HepG2 (cell line): ENCODE measurements around the gene SRSF3. TPM values are rescaled to one million over a fixed set of nuclear protein-coding genes. Genes with fewer than 3 reads are reported as not detected.

Experiments used
- ATAC-seq: fragments of 200-7000 bp; cut with Tn5 transposase; 3 replicates; pipeline ENCODE4 v1.9.1; 2020; ENCODE audit warnings: mild to moderate bottlenecking, moderate library complexity
- BruUV-seq: library from RNA; stranded (reverse); fragments of 400-500 nt; replicated peaks from 2 replicates; lab custom pipeline; 2021; lab: Mats Ljungman, UMichigan
- CTCF ChIA-PET: fragments of 300-600 bp; formaldehyde crosslinking; extraction: SDS; loops from one replicate; lab custom pipeline; 2021; ENCODE audit warnings: low total read pairs, inconsistent platforms, low intra/inter-chr PET ratio; lab: Yijun Ruan, JAX
- POLR2A ChIA-PET: fragments of 350-600 bp; sonication (Branson Sonifier 250); formaldehyde crosslinking; loops from one replicate; lab custom pipeline; 2020; ENCODE audit warnings: antibody characterized with exemption, inconsistent platforms; lab: Yijun Ruan, JAX
- DNase-seq: peaks from one replicate; pipeline ENCODE4 v3.0.0-alpha.2; 2015; ENCODE audit warnings: low spot score
- FAIRE-seq: peaks from 3 replicates; lab custom pipeline; 2011; peaks lifted over from hg19 to GRCh38; lab: Jason Lieb, UNC
- H2AFZ ChIP-seq: one replicate; pipeline ENCODE4 v1.6.1; 2011; ENCODE audit warnings: low read length, inconsistent platforms
- H3K27ac ChIP-seq: fragments of 300-600 bp; 3 replicates; pipeline ENCODE4 v1.8.0; 2011; ENCODE audit warnings: mixed run types, mild to moderate bottlenecking, mixed read lengths, low read length, inconsistent platforms; ENCODE audit not compliant: insufficient read depth; ENCODE audit errors: extremely low read length
- H3K27me3 ChIP-seq, 2 experiments: fragments of 200-600 bp in 1 of 2; 2 replicates in 1 of 2; 3 replicates in 1 of 2; pipeline versions ENCODE4 v1.6.0 to v1.8.0; 2011; ENCODE audit warnings: low read length in 2 of 2, mild to moderate bottlenecking in 2 of 2, moderate library complexity in 2 of 2, inconsistent platforms in 1 of 2; ENCODE audit not compliant: insufficient read depth in 2 of 2, control insufficient read depth in 1 of 2
- H3K36me3 ChIP-seq, 2 experiments: fragments of 200-600 bp in 1 of 2; replicated peaks in 1 of 2; 2 replicates in 1 of 2; 3 replicates in 1 of 2; pipeline versions ENCODE4 v1.5.1 to v1.8.0; 2011; ENCODE audit warnings: low read length in 2 of 2, inconsistent platforms in 1 of 2; ENCODE audit not compliant: insufficient read depth in 2 of 2, control insufficient read depth in 1 of 2
- H3K4me1 ChIP-seq: 2 replicates; pipeline ENCODE4 v1.5.1; 2012; ENCODE audit warnings: low read length, inconsistent platforms; ENCODE audit not compliant: insufficient read depth
- H3K4me2 ChIP-seq: 2 replicates; pipeline ENCODE4 v1.6.0; 2011; ENCODE audit warnings: low read depth, low read length, inconsistent platforms
- H3K4me3 ChIP-seq, 3 experiments: fragments of 200-600 bp in 1 of 3; sonication (generic), shearing (Covaris generic) in 1 of 3; replicated peaks in 1 of 3; 2 replicates each; pipeline ENCODE4 v1.5.1; 2011 to 2016; ENCODE audit warnings: low read length in 3 of 3, inconsistent platforms in 2 of 3, low read depth in 2 of 3, mild to moderate bottlenecking in 2 of 3, control low read depth in 1 of 3, mixed read lengths in 1 of 3; ENCODE audit not compliant: insufficient read depth in 1 of 3
- H3K79me2 ChIP-seq: one replicate; pipeline ENCODE4 v1.6.1; 2011; ENCODE audit warnings: low read length, inconsistent platforms; ENCODE audit not compliant: insufficient read depth
- H3K9ac ChIP-seq: 2 replicates; pipeline ENCODE4 v1.6.0; 2011; ENCODE audit warnings: mild to moderate bottlenecking, low read depth, low read length, inconsistent platforms; ENCODE audit not compliant: insufficient read depth
- H3K9me3 ChIP-seq: 2 replicates; pipeline ENCODE4 v1.5.1; 2012; ENCODE audit warnings: mild to moderate bottlenecking, low read length
- H4K20me1 ChIP-seq: 2 replicates; pipeline ENCODE4 v1.6.0; 2011; ENCODE audit warnings: inconsistent platforms, mild to moderate bottlenecking, low read length, moderate library complexity; ENCODE audit not compliant: insufficient read depth
- CBX5 ChIP-seq: sonication (generic); formaldehyde crosslinking; IDR thresholded peaks from 2 replicates; pipeline ENCODE4 v1.4.0; 2020; ENCODE audit warnings: missing genetic modification reagents, borderline replicate concordance
- GFI1 ChIP-seq: sonication (generic); formaldehyde crosslinking; IDR thresholded peaks from 2 replicates; pipeline ENCODE4 v1.5.0; 2020; ENCODE audit warnings: missing genetic modification reagents, mild to moderate bottlenecking, borderline replicate concordance
- NFIB ChIP-seq: sonication (generic); formaldehyde crosslinking; IDR thresholded peaks from 2 replicates; pipeline ENCODE4 v1.9.0; 2021; ENCODE audit warnings: missing genetic modification reagents, mild to moderate bottlenecking, borderline replicate concordance
- PAF1 ChIP-seq: IDR thresholded peaks from 2 replicates; pipeline ENCODE4 v1.6.1; 2016; ENCODE audit warnings: missing genetic modification reagents, missing compliant biosample characterization
- SRSF9 ChIP-seq: fragments of 200-400 bp; formaldehyde crosslinking; IDR thresholded peaks from 2 replicates; pipeline ENCODE4 v1.6.1; 2018; ENCODE audit warnings: borderline replicate concordance, mild to moderate bottlenecking, low read depth, low read length; ENCODE audit not compliant: insufficient read depth, poor library complexity, severe bottlenecking
- ZFY ChIP-seq: sonication (generic); formaldehyde crosslinking; IDR thresholded peaks from 2 replicates; pipeline ENCODE4 v1.4.0; 2020; ENCODE audit warnings: missing genetic modification reagents
- ZNF234 ChIP-seq: sonication (generic); formaldehyde crosslinking; conservative IDR thresholded peaks from 2 replicates; pipeline ENCODE4 v1.5.1; 2020; ENCODE audit warnings: mild to moderate bottlenecking, missing genetic modification reagents
- ZNF629 ChIP-seq: sonication (generic); formaldehyde crosslinking; conservative IDR thresholded peaks from 2 replicates; pipeline ENCODE4 v1.5.0; 2020; ENCODE audit warnings: missing genetic modification reagents
- WGBS: methylation state at CpG from one replicate; pipeline ENCODE4 v1.1.6; 2017; ENCODE audit warnings: low lambda C conversion rate; 5-methylcytosine and 5-hydroxymethylcytosine counted together
- in situ Hi-C: cut with HindIII; loops from 2 replicates; pipeline ENCODE4 v1.10.0; 2017; ENCODE audit warnings: low pct_unique_long_range_greater_than_20kb; ENCODE audit not compliant: extremely low pct_ligation_motif_present
- intact Hi-C: fragments of 100-400 bp; cut with micrococcal nuclease; formaldehyde crosslinking; loops from one replicate; pipeline ENCODE4 v1.10.0; 2022; ENCODE audit not compliant: unreplicated experiment
- polyA plus RNA-seq, 8 experiments: library from polyadenylated mRNA; depleted of rRNA in 3 of 8; stranded (reverse) in 7 of 8; unstranded in 1 of 8; fragments of >200 nt; fragmentation: Illumina TruSeq in 4 of 8; extraction: Trizol in 4 of 8; gene quantifications; 2 replicates each; pipeline versions ENCODE4 v1.2.1 to v1.2.3, GENCODE V29; 2011 to 2016; ENCODE audit warnings: low read depth in 4 of 8, missing spikeins in 1 of 8, mixed read lengths in 1 of 8; ENCODE audit not compliant: insufficient read depth in 1 of 8
- total RNA-seq, 5 experiments: library from RNA; depleted of rRNA; stranded (reverse); fragments of >200 nt; fragmentation: Illumina TruSeq; extraction: Trizol; gene quantifications; 2 replicates each; pipeline ENCODE4 v1.2.3, GENCODE V29; 2016; ENCODE audit warnings: low read depth in 1 of 5
- TF ChIP-seq, protein P1 (sequence below): sonication (generic); formaldehyde crosslinking; IDR thresholded peaks from 2 replicates; pipeline ENCODE4 v1.4.0; 2020; ENCODE audit warnings: missing genetic modification reagents, borderline replicate concordance
- TF ChIP-seq, protein P2 (sequence below): sonication (generic); formaldehyde crosslinking; IDR thresholded peaks from 2 replicates; pipeline ENCODE4 v1.8.1; 2022; ENCODE audit warnings: mild to moderate bottlenecking, missing genetic modification reagents
- TF ChIP-seq, protein P3 (sequence below): sonication (generic); formaldehyde crosslinking; conservative IDR thresholded peaks from 2 replicates; pipeline ENCODE4 v1.4.0; 2020; ENCODE audit warnings: missing genetic modification reagents

SRSF3 gene
- total and polyA plus RNA-seq, 2 of the 13 experiments (the other 11 are each of a cell fraction or from before 2014, with no cell fraction given), result 206 to 684 TPM

DNA sequence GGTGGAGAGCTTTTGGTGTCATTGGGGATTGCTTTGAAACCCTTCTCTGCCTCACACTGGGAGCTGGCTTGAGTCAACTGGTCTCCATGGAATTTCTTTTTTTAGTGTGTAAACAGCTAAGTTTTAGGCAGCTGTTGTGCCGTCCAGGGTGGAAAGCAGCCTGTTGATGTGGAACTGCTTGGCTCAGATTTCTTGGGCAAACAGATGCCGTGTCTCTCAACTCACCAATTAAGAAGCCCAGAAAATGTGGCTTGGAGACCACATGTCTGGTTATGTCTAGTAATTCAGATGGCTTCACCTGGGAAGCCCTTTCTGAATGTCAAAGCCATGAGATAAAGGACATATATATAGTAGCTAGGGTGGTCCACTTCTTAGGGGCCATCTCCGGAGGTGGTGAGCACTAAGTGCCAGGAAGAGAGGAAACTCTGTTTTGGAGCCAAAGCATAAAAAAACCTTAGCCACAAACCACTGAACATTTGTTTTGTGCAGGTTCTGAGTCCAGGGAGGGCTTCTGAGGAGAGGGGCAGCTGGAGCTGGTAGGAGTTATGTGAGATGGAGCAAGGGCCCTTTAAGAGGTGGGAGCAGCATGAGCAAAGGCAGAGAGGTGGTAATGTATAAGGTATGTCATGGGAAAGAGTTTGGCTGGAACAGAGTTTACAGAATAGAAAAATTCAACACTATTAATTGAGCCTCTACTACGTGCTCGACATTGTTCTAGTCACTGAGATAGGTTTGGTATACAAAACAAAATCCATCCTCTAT, 31.2 kb downstream of the SRSF3 start:
- Histone ChIP-seq H3K27ac (no peak overlapping the region), H3K9me3 (no peaks in the 10 kb centered on the region), H3K4me2 (no peak overlapping the region), H3K4me1 (peaks cover 44% of the 10 kb centered on the region), H3K36me3 (no peaks in the 10 kb centered on the region), H3K27me3 (peaks cover 0 to 43% of the 10 kb centered on the region in 2 experiments; a peak in 3 of 5 replicates), H4K20me1 (no peaks in the 10 kb centered on the region), H3K79me2 (no peaks in the 10 kb centered on the region), H3K9ac (no peak overlapping the region), H2AFZ (no peak overlapping the region), H3K4me3 (no peak overlapping the region)
- TF ChIP-seq SRSF9 (no peak), ZNF234 (CRISPR knock-in tag) (no peak), GFI1 (CRISPR knock-in tag) (0 out of 2 replicates have a peak, but pooled peaks have one; percentile 27), ZFY (CRISPR knock-in tag) (no peak)
- BruUV-seq, result no TSS peak
- CTCF ChIA-PET, result interaction anchor here (4.2 kb wide), 1 partner anchor 99 kb away, joined by 59 read pairs; no protein-coding TSS in a partner anchor
- no peak for DNase-seq
- intact Hi-C loops (loop anchor here (10.0 kb wide), 1 partner anchor 229 kb away; no protein-coding TSS in a partner anchor), in situ Hi-C loops (no loop called here)
- no peak for ATAC-seq
- WGBS, result 49% methylated on average over 5 of the region's 5 CpGs
- no peak for FAIRE-seq
- POLR2A ChIA-PET, result interaction anchor here (1.1 to 2.3 kb wide), 3 partner anchors 42 to 55 kb away, joined by 4 to 32 read pairs (median 7); partner anchors contain the start of gene CDKN1A

DNA sequence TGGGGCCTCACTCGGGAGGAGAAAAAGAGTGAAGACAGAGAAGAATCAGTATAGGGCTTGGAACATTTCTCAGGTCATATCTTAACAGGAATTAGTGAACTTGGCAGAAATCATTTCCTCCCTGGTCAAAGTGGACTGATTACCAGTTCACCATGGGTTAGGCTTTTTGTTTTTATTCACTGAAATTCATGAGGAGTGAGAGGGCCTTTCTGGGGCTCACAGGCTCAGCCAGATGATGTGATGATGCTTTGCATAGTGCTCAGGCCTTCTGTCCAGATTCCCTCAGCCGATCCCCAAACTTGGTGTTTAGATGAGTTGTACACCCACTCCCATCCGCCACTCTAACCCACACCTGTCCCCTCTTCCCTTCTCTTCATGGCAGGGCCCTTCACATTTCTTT, 32.5 kb downstream of the SRSF3 start:
- Histone ChIP-seq H3K4me3 (no peak overlapping the region), H4K20me1 (no peaks in the 10 kb centered on the region), H3K4me2 (no peak overlapping the region), H3K79me2 (no peaks in the 10 kb centered on the region), H3K4me1 (peaks cover 49% of the 10 kb centered on the region), H3K27ac (no peak overlapping the region), H3K9me3 (no peaks in the 10 kb centered on the region), H2AFZ (no peak overlapping the region), H3K27me3 (peaks cover 4 to 56% of the 10 kb centered on the region in 2 experiments), H3K36me3 (no peaks in the 10 kb centered on the region), H3K9ac (no peak overlapping the region)
- POLR2A ChIA-PET, result no interaction called here
- CTCF ChIA-PET, result interaction anchor here (4.2 kb wide), 1 partner anchor 97 kb away, joined by 59 read pairs; no protein-coding TSS in a partner anchor
- no TSS peak for BruUV-seq
- intact Hi-C loops (loop anchor here (10.0 kb wide), 1 partner anchor 228 kb away; no protein-coding TSS in a partner anchor), in situ Hi-C loops (no loop called here)
- WGBS, result 65% methylated on average over 3 of the region's 3 CpGs
- FAIRE-seq (no peak), DNase-seq (no peak), ATAC-seq (no peak)
- TF ChIP-seq CBX5 (CRISPR knock-in tag) (no peak), NFIB (no peak), PAF1 (CRISPR knock-in tag) (no peak), ZNF629 (CRISPR knock-in tag) (no peak)
- TF ChIP-seq, protein P1, sequence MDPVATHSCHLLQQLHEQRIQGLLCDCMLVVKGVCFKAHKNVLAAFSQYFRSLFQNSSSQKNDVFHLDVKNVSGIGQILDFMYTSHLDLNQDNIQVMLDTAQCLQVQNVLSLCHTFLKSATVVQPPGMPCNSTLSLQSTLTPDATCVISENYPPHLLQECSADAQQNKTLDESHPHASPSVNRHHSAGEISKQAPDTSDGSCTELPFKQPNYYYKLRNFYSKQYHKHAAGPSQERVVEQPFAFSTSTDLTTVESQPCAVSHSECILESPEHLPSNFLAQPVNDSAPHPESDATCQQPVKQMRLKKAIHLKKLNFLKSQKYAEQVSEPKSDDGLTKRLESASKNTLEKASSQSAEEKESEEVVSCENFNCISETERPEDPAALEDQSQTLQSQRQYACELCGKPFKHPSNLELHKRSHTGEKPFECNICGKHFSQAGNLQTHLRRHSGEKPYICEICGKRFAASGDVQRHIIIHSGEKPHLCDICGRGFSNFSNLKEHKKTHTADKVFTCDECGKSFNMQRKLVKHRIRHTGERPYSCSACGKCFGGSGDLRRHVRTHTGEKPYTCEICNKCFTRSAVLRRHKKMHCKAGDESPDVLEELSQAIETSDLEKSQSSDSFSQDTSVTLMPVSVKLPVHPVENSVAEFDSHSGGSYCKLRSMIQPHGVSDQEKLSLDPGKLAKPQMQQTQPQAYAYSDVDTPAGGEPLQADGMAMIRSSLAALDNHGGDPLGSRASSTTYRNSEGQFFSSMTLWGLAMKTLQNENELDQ, result no peak
- TF ChIP-seq, protein P2, sequence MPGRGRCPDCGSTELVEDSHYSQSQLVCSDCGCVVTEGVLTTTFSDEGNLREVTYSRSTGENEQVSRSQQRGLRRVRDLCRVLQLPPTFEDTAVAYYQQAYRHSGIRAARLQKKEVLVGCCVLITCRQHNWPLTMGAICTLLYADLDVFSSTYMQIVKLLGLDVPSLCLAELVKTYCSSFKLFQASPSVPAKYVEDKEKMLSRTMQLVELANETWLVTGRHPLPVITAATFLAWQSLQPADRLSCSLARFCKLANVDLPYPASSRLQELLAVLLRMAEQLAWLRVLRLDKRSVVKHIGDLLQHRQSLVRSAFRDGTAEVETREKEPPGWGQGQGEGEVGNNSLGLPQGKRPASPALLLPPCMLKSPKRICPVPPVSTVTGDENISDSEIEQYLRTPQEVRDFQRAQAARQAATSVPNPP, result no peak
- TF ChIP-seq, protein P3, sequence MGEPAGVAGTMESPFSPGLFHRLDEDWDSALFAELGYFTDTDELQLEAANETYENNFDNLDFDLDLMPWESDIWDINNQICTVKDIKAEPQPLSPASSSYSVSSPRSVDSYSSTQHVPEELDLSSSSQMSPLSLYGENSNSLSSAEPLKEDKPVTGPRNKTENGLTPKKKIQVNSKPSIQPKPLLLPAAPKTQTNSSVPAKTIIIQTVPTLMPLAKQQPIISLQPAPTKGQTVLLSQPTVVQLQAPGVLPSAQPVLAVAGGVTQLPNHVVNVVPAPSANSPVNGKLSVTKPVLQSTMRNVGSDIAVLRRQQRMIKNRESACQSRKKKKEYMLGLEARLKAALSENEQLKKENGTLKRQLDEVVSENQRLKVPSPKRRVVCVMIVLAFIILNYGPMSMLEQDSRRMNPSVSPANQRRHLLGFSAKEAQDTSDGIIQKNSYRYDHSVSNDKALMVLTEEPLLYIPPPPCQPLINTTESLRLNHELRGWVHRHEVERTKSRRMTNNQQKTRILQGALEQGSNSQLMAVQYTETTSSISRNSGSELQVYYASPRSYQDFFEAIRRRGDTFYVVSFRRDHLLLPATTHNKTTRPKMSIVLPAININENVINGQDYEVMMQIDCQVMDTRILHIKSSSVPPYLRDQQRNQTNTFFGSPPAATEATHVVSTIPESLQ (CRISPR knock-in tag), result no peak
